Smooth muscle cell (in vitro differentiated cells): ENCODE data around the gene PLBD2. TPM values are rescaled to one million over a fixed set of nuclear protein-coding genes. Genes with fewer than 3 reads are reported as not detected.

Experiments
- DNase-seq: peaks from one replicate; lab custom pipeline; 2025; ENCODE audit not compliant: unreplicated experiment; lab: John Stamatoyannopoulos, UW
- H2AFZ ChIP-seq: fragments of 200-600 bp; sonication (generic); 2 replicates; pipeline ENCODE4 v1.6.0; 2016; ENCODE audit warnings: antibody characterized with exemption, low read depth, mild to moderate bottlenecking
- H3F3A ChIP-seq: fragments of 200-600 bp; sonication (generic); 2 replicates; pipeline ENCODE4 v1.6.0; 2017; ENCODE audit warnings: antibody characterized with exemption, low read depth
- H3K27ac ChIP-seq: fragments of 200-600 bp; sonication (generic); 2 replicates; pipeline ENCODE4 v1.5.1; 2016; ENCODE audit warnings: low read depth, mild to moderate bottlenecking
- H3K27me3 ChIP-seq: fragments of 200-600 bp; sonication (generic); 2 replicates; pipeline ENCODE4 v1.6.1; 2016; ENCODE audit warnings: low read depth, mild to moderate bottlenecking
- H3K36me3 ChIP-seq: fragments of 200-600 bp; sonication (generic); 2 replicates; pipeline ENCODE4 v1.5.1; 2016; ENCODE audit warnings: low read depth
- H3K4me1 ChIP-seq: fragments of 200-600 bp; sonication (generic); 2 replicates; pipeline ENCODE4 v1.5.1; 2016; ENCODE audit warnings: low read depth
- H3K4me2 ChIP-seq: fragments of 200-600 bp; sonication (generic); 2 replicates; pipeline ENCODE4 v1.6.0; 2016; ENCODE audit warnings: mild to moderate bottlenecking
- H3K4me3 ChIP-seq: fragments of 200-600 bp; sonication (generic); 2 replicates; pipeline ENCODE4 v1.5.1; 2016; ENCODE audit warnings: mild to moderate bottlenecking
- H3K79me2 ChIP-seq: fragments of 200-600 bp; sonication (generic); 2 replicates; pipeline ENCODE4 v1.6.0; 2016; ENCODE audit warnings: low read depth, mild to moderate bottlenecking
- H3K9ac ChIP-seq: fragments of 200-600 bp; sonication (generic); 2 replicates; pipeline ENCODE4 v1.6.0; 2016; ENCODE audit warnings: low read depth
- H3K9me3 ChIP-seq: fragments of 200-600 bp; sonication (generic); replicated peaks from 2 replicates; pipeline ENCODE4 v1.5.1; 2016; ENCODE audit warnings: low read depth
- H4K20me1 ChIP-seq: fragments of 200-600 bp; sonication (generic); 2 replicates; pipeline ENCODE4 v1.6.0; 2016; ENCODE audit warnings: low read depth
- WGBS: methylation state at CpG from one replicate; pipeline ENCODE4 v1.1.7; 2016; ENCODE audit warnings: low lambda C conversion rate; 5-methylcytosine and 5-hydroxymethylcytosine counted together
- polyA plus RNA-seq: library from polyadenylated mRNA; unstranded; fragments of >200 nt; fragmentation: Nextera tagmentation; extraction: Ambion mirVana; gene quantifications from 2 replicates; pipeline ENCODE4 v1.2.1, GENCODE V29; 2016
- total RNA-seq: library from RNA; depleted of rRNA; stranded (reverse); fragments of >200 nt; gene quantifications from 2 replicates; pipeline ENCODE4 v1.2.3, GENCODE V29; 2014
- TF ChIP-seq, protein P1 (sequence below): fragments of 200-600 bp; sonication (generic); IDR thresholded peaks from 2 replicates; pipeline ENCODE4 v1.5.1; 2017; ENCODE audit warnings: borderline replicate concordance, mild to moderate bottlenecking, antibody characterized with exemption; ENCODE audit not compliant: insufficient read depth, poor library complexity, severe bottlenecking

PLBD2 gene
- total and polyA plus RNA-seq, 2 experiments from 2014 or later = 19.6 to 32.9 TPM

DNA sequence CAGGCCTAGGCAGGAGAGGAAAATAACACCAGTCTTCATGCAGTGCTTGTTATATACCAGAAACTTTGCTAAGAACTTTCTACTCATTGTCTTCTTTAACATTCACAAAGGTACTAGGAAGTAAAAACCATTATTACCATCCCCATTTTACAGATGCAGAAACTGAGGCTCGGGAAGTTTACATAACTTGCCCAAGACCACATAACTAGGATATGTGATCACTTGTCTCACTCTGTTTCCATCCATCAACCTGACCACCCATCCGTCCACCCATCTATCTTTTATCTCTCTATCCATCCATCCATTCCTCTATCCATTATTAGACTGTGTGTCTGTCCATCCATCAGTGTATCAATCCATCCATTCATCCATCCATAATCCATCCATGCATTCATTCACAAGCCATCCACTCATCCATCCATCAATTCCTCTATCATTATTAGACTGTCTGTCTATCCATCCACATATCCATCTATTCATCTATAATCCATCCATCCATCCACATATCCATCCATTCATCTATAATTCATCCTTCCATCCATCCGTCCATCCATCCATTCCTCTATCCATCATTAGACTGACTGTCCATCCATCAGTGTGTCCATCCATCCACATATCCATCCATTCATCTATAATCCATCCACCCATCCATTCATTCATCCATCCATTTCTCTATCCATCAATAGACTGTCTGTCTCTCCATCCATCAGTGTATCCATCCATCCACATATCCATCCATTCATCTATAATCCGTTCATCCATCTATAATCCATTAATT is 80.3 kb downstream of the PLBD2 start:
- 70% methylated on average over 4 of the region's 4 CpGs for WGBS
- Histone ChIP-seq H2AFZ (no peak overlapping the region), H3K27ac (no peak overlapping the region), H3K27me3 (peaks cover 13% of the 10 kb centered on the region), H3K36me3 (no peaks in the 10 kb centered on the region), H3K4me2 (no peak overlapping the region), H3K4me1 (no peaks in the 10 kb centered on the region), H3K4me3 (no peak overlapping the region), H3F3A (no peaks in the 10 kb centered on the region), H4K20me1 (no peaks in the 10 kb centered on the region), H3K9ac (no peak overlapping the region), H3K9me3 (no peaks in the 10 kb centered on the region), H3K79me2 (no peaks in the 10 kb centered on the region)
- TF ChIP-seq, protein P1, sequence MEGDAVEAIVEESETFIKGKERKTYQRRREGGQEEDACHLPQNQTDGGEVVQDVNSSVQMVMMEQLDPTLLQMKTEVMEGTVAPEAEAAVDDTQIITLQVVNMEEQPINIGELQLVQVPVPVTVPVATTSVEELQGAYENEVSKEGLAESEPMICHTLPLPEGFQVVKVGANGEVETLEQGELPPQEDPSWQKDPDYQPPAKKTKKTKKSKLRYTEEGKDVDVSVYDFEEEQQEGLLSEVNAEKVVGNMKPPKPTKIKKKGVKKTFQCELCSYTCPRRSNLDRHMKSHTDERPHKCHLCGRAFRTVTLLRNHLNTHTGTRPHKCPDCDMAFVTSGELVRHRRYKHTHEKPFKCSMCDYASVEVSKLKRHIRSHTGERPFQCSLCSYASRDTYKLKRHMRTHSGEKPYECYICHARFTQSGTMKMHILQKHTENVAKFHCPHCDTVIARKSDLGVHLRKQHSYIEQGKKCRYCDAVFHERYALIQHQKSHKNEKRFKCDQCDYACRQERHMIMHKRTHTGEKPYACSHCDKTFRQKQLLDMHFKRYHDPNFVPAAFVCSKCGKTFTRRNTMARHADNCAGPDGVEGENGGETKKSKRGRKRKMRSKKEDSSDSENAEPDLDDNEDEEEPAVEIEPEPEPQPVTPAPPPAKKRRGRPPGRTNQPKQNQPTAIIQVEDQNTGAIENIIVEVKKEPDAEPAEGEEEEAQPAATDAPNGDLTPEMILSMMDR = no peak
- no peak for DNase-seq

DNA sequence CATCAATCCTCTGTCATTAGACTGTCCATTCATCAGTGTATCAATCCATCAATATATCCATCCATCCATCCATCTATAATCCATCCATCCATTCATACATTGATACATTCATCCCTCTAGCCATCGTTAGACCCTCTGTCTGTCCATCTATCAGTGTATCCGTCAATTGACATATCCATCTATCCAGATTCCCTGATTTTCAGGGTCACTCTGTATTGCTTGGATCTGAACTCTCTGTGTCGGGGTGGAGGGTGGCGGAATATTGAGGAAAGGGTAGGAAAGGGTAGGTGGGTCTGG is 80.9 kb downstream of the PLBD2 start:
- no peaks in the 10 kb centered on the region for H3K79me2 ChIP-seq
- no peaks in the 10 kb centered on the region for H4K20me1 ChIP-seq
- H2AFZ ChIP-seq = no peak overlapping the region
- DNase-seq = no peak
- no peaks in the 10 kb centered on the region for H3K4me1 ChIP-seq
- peaks cover 13% of the 10 kb centered on the region for H3K27me3 ChIP-seq
- H3K27ac ChIP-seq = no peak overlapping the region
- WGBS = 40% methylated on average over 4 of the region's 4 CpGs
- no peak overlapping the region for H3K9ac ChIP-seq
- no peaks in the 10 kb centered on the region for H3K9me3 ChIP-seq
- H3K4me3 ChIP-seq = no peak overlapping the region
- TF ChIP-seq, protein P1 = no peak
- no peak overlapping the region for H3K4me2 ChIP-seq
- no peaks in the 10 kb centered on the region for H3F3A ChIP-seq
- H3K36me3 ChIP-seq = no peaks in the 10 kb centered on the region

DNA sequence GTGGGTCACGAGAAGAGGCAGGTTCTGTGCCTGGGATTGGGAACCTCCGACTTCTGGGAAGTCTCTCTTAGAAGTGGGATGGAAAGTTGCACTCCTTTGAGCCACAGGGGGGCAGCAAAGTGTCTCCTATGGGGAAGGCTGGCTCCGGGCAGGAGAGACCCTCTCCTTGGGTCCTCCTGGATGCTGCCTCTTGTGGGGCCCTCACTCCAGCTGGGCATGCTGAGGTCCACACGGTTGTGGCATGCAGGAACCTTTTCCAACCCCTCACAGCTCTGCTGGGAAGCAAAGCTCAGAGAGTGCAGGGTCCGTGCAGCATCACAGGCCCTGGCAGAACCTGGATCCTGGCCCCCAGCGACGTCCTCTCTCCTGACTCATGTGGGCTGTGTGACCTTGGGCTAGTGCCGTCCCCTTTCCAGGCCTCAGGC is 81.2 kb downstream of the PLBD2 start:
- no peak overlapping the region for H3K4me2 ChIP-seq
- no peaks in the 10 kb centered on the region for H3K79me2 ChIP-seq
- peaks cover 13% of the 10 kb centered on the region for H3K27me3 ChIP-seq
- H3K27ac ChIP-seq = no peak overlapping the region
- no peaks in the 10 kb centered on the region for H4K20me1 ChIP-seq
- H3K9ac ChIP-seq = no peak overlapping the region
- no peak overlapping the region for H2AFZ ChIP-seq
- TF ChIP-seq, protein P1 = peak; percentile 64
- no peak overlapping the region for H3K4me3 ChIP-seq
- 42% methylated on average over 8 of the region's 8 CpGs for WGBS
- peak; percentile 7 for DNase-seq
- H3K4me1 ChIP-seq = no peaks in the 10 kb centered on the region
- no peaks in the 10 kb centered on the region for H3K36me3 ChIP-seq
- no peaks in the 10 kb centered on the region for H3K9me3 ChIP-seq
- no peaks in the 10 kb centered on the region for H3F3A ChIP-seq

DNA sequence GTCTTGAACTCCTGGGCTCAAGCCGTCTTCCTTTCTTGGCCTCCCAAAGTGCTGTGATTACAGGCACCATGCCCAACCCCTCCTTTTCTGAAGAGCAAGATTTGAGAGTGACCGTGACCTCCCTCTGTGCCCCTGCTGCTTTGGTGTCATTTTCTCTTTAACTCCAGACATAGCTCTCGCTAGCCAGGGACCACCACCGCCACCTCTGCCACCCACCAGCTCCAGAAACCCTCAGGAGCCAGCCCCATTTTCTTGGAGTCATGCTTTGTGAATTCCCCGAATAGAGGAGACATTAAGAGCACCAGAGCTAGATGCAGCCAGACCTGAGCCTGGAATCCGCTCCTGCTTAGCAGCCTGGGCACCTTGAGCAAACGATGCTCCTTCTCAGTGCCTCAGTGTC is 81.9 kb downstream of the PLBD2 start:
- Histone ChIP-seq H3K9me3 (no peaks in the 10 kb centered on the region), H3K79me2 (no peaks in the 10 kb centered on the region), H2AFZ (no peak overlapping the region), H4K20me1 (no peaks in the 10 kb centered on the region), H3K4me3 (no peak overlapping the region), H3K27ac (no peak overlapping the region), H3K9ac (no peak overlapping the region), H3K27me3 (peaks cover 16% of the 10 kb centered on the region), H3K4me2 (no peak overlapping the region), H3F3A (no peaks in the 10 kb centered on the region), H3K36me3 (no peaks in the 10 kb centered on the region), H3K4me1 (no peaks in the 10 kb centered on the region)
- DNase-seq = no peak
- 95% methylated on average over 7 of the region's 7 CpGs for WGBS
- TF ChIP-seq, protein P1 = no peak
